Measurements from ENCODE around the gene NSMCE4A. TPM values are rescaled to one million over a fixed set of nuclear protein-coding genes. Genes with fewer than 3 reads are reported as not detected.
"Not testable (repeated sequence)": the region's sequence is repeated elsewhere in the genome, so short reads cannot be mapped to it uniquely, and the experiment has no call there.

The NSMCE4A gene
- 33.3 and 34.1 TPM in 2 replicates for polyA plus RNA-seq (2013)

DNA sequence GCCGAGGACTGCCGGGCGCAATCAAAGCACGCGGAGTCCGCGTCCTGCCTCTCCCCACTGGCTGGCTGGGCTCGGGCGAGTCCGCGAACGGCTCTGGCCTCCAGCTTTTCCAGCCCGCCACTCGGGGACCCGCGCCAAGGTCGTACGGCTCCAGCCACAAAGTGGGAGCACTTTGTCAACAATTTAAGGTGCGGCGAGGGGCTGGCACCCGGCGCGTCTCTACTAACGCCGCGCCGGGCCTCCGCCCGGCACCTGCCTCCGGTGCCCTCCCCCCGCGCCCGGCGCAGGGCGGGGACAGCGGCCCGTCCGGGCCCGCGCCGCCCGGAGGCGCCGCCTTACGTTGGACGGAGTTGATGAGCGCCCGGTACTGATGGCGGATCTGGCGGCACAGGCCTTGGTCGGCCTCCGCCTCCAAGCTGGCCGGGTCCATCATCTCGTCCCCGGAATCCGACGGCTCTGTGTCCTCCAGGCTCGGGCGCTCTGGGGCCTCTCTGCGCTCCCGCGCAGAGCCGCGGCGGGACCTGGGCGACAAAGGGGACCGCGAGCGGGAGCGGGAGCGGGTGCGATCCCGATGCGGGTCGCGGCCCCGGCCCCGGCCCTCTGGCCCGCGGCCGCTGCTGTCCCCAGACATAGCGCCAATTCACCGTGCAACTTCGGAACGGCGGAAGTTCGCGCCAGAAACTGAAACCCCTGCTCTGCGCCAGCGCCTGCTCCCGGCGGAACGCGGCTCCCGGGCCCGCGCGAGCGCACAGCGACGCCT lies at the start of gene NSMCE4A:
Gene NSMCE4A, minus strand, starts transcription at position 683 of the 760 bp plus-strand sequence. Its CDS starts 52 bp downstream, at position 631.
- H3K4me1 ChIP-seq (ENCODE audit: control insufficient read depth in 1 of 2, insufficient read depth in 2 of 2, low read length in 2 of 2): peaks cover 3 to 6% of the 10 kb centered on the region in 2 experiments
- no peak within 1 kb of the TSS for H2AK5ac ChIP-seq (ENCODE audit: low read length)
- peak within 1 kb of the TSS; percentile 91 for H4K8ac ChIP-seq (ENCODE audit: low read depth, low read length)
- H3K79me2 ChIP-seq (ENCODE audit: control insufficient read depth, insufficient read depth, low read length, poor library complexity): peaks cover 3% of the 10 kb centered on the region
- peak within 1 kb of the TSS; percentile 92 for H2AFZ ChIP-seq (ENCODE audit: insufficient read depth, low read length, poor library complexity)
- peak within 1 kb of the TSS; percentile 82 for H3K4me2 ChIP-seq (ENCODE audit: low read length)
- H3K23ac ChIP-seq (ENCODE audit: low read length): no peak within 1 kb of the TSS
- no peak within 1 kb of the TSS for H2BK5ac ChIP-seq (ENCODE audit: low read depth, low read length, poor library complexity)
- WGBS (ENCODE audit: extremely low coverage, insufficient coverage, insufficient read length): no CpG with 5 or more reads among the region's 101 CpGs
- peak within 1 kb of the TSS; percentile 73 for H3K18ac ChIP-seq (ENCODE audit: low read length)
- peaks cover 3% of the 10 kb centered on the region for H3K79me1 ChIP-seq (ENCODE audit: low read length)
- H4K12ac ChIP-seq (ENCODE audit: low read depth, low read length): peak within 1 kb of the TSS; percentile 90
- peak within 1 kb of the TSS; percentile 82 for H3K4me3 ChIP-seq (ENCODE audit: low read depth, low read length)
- peak within 1 kb of the TSS; percentile 39 for H3K4ac ChIP-seq (ENCODE audit: low read depth, low read length)
- peak within 1 kb of the TSS; percentile 75 for H3K14ac ChIP-seq (ENCODE audit: low read length)
- peaks cover 2 to 5% of the 10 kb centered on the region in 2 experiments for H3K36me3 ChIP-seq (ENCODE audit: control insufficient read depth in 1 of 2, insufficient read depth in 2 of 2, low read length in 2 of 2)
- H3K9me3 ChIP-seq (ENCODE audit: insufficient read depth, low read depth, low read length): peaks cover 19% of the 10 kb centered on the region
- H3K27me3 ChIP-seq (ENCODE audit: insufficient read depth, low read length): no peaks in the 10 kb centered on the region
- H3K9ac ChIP-seq (ENCODE audit: low read length): peak within 1 kb of the TSS; percentile 93
- DNase-seq: peak; percentile 60 to 75
- H2BK12ac ChIP-seq (ENCODE audit: low read length): no peak within 1 kb of the TSS
- H2BK120ac ChIP-seq (ENCODE audit: insufficient read depth, low read length, poor library complexity): peak within 1 kb of the TSS; percentile 55
- H4K91ac ChIP-seq (ENCODE audit: low read depth, low read length): peak within 1 kb of the TSS; percentile 73
- peak within 1 kb of the TSS; percentile 73 for H3K27ac ChIP-seq (ENCODE audit: low read depth, low read length)

DNA sequence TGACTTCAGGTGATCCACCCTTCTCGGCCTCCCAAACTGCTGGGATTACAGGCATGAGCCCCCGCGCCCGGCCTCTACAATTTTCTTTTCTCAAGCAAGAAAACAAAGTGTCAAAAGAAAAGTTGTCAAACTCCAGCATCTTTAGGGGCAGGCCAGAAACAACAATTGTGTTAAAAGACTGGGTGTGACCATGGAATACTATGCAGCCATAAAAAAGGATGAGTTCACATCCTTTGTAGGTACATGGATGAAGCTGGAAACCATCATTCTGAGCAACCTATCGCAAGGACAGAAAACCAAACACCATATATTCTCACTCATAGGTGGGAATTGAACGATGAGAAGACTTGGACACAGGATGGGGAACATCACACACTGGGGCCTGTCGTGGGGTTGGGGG lies 48.2 kb upstream of the NSMCE4A start:
- H3K18ac ChIP-seq (ENCODE audit: low read length): not testable (repeated sequence)
- no CpG with 5 or more reads among the region's 7 CpGs for WGBS (ENCODE audit: extremely low coverage, insufficient coverage, insufficient read length)

DNA sequence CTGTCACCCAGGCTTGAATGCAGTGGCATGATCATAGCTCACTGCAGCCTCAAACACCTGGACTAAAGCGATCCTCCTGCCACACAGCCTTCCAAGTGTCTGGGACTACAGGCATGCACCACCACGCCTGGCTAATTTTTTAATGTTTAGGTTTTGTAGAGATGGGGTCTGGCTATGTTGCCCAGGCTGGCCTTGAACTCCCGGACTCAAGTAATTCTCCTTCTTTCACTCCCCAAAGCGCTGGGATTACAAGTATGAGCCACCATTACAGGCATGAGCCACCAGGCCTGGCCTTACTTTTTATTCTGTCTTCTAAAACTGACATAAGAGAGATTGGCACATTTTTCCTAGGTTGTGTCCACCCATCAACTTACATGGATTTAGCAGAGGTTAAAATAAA lies 47.3 kb upstream of the NSMCE4A start:
- Histone ChIP-seq H3K9ac (ENCODE audit: low read length) (no peak overlapping the region), H3K36me3 (ENCODE audit: control insufficient read depth in 1 of 2, insufficient read depth in 2 of 2, low read length in 2 of 2) (no peaks in the 10 kb centered on the region), H3K4me1 (ENCODE audit: control insufficient read depth in 1 of 2, insufficient read depth in 2 of 2, low read length in 2 of 2) (peaks cover 7 to 10% of the 10 kb centered on the region in 2 experiments), H3K14ac (ENCODE audit: low read length) (no peak overlapping the region), H2AK5ac (ENCODE audit: low read length) (no peak overlapping the region), H4K8ac (ENCODE audit: low read depth, low read length) (no peak overlapping the region), H3K4ac (ENCODE audit: low read depth, low read length) (no peak overlapping the region), H4K91ac (ENCODE audit: low read depth, low read length) (no peak overlapping the region), H3K4me3 (ENCODE audit: low read depth, low read length) (no peak overlapping the region), H3K23ac (ENCODE audit: low read length) (no peak overlapping the region), H2BK120ac (ENCODE audit: insufficient read depth, low read length, poor library complexity) (no peak overlapping the region), H3K4me2 (ENCODE audit: low read length) (no peak overlapping the region), H3K18ac (ENCODE audit: low read length) (no peak overlapping the region), H2BK12ac (ENCODE audit: low read length) (no peak overlapping the region), H2BK5ac (ENCODE audit: low read depth, low read length, poor library complexity) (no peak overlapping the region), H3K27me3 (ENCODE audit: insufficient read depth, low read length) (no peaks in the 10 kb centered on the region), H3K27ac (ENCODE audit: low read depth, low read length) (no peak overlapping the region), H4K12ac (ENCODE audit: low read depth, low read length) (no peak overlapping the region), H3K79me2 (ENCODE audit: control insufficient read depth, insufficient read depth, low read length, poor library complexity) (peaks cover 2% of the 10 kb centered on the region), H3K9me3 (ENCODE audit: insufficient read depth, low read depth, low read length) (no peaks in the 10 kb centered on the region), H3K79me1 (ENCODE audit: low read length) (no peaks in the 10 kb centered on the region), H2AFZ (ENCODE audit: insufficient read depth, low read length, poor library complexity) (no peak overlapping the region)
- no peak for DNase-seq
- WGBS (ENCODE audit: extremely low coverage, insufficient coverage, insufficient read length): no CpG with 5 or more reads among the region's 4 CpGs

More for the DNA sequence above, 48.2 kb upstream of the NSMCE4A start:
- H3K4me2 ChIP-seq (ENCODE audit: low read length); H3K79me2 ChIP-seq (ENCODE audit: control insufficient read depth, insufficient read depth, low read length, poor library complexity); H3K4ac ChIP-seq (ENCODE audit: low read depth, low read length); H3K9ac ChIP-seq (ENCODE audit: low read length); H3K27me3 ChIP-seq (ENCODE audit: insufficient read depth, low read length); H3K36me3 ChIP-seq (ENCODE audit: control insufficient read depth in 1 of 2, insufficient read depth in 2 of 2, low read length in 2 of 2); H3K27ac ChIP-seq (ENCODE audit: low read depth, low read length); H4K8ac ChIP-seq (ENCODE audit: low read depth, low read length); H3K9me3 ChIP-seq (ENCODE audit: insufficient read depth, low read depth, low read length); H2AFZ ChIP-seq (ENCODE audit: insufficient read depth, low read length, poor library complexity); H3K4me1 ChIP-seq (ENCODE audit: control insufficient read depth in 1 of 2, insufficient read depth in 2 of 2, low read length in 2 of 2); H4K12ac ChIP-seq (ENCODE audit: low read depth, low read length); H2BK12ac ChIP-seq (ENCODE audit: low read length); H2BK5ac ChIP-seq (ENCODE audit: low read depth, low read length, poor library complexity); H2BK120ac ChIP-seq (ENCODE audit: insufficient read depth, low read length, poor library complexity); DNase-seq; H3K4me3 ChIP-seq (ENCODE audit: low read depth, low read length); H2AK5ac ChIP-seq (ENCODE audit: low read length); H3K79me1 ChIP-seq (ENCODE audit: low read length); H3K14ac ChIP-seq (ENCODE audit: low read length); H3K23ac ChIP-seq (ENCODE audit: low read length); H4K91ac ChIP-seq (ENCODE audit: low read depth, low read length): not testable (repeated sequence)

DNA sequence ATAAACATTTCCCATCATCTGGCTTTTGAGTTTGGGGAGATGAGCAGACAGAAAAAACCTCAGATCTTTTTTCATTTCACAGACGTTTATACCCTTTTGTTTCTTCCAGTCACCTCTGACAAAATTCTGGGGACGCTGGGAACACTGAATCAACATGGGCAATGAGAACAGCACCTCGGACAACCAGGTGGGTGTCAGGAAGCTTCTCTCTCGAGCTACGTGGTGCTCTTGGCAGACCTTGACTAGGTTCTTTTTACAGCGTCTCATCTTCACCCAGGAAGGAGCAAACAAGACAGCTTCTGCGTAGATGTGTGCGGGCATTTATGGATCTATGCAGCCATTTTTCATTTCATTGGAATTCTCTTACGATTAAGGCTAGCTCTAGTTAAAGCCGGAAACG lies 46.8 kb upstream of the NSMCE4A start:
- DNase-seq: no peak
- no peak overlapping the region for H3K18ac ChIP-seq (ENCODE audit: low read length)
- no peak overlapping the region for H3K4me2 ChIP-seq (ENCODE audit: low read length)
- H3K27me3 ChIP-seq (ENCODE audit: insufficient read depth, low read length): no peaks in the 10 kb centered on the region
- no peak overlapping the region for H2BK120ac ChIP-seq (ENCODE audit: insufficient read depth, low read length, poor library complexity)
- H4K8ac ChIP-seq (ENCODE audit: low read depth, low read length): no peak overlapping the region
- H3K23ac ChIP-seq (ENCODE audit: low read length): no peak overlapping the region
- no peak overlapping the region for H2BK12ac ChIP-seq (ENCODE audit: low read length)
- H4K12ac ChIP-seq (ENCODE audit: low read depth, low read length): no peak overlapping the region
- no peak overlapping the region for H2BK5ac ChIP-seq (ENCODE audit: low read depth, low read length, poor library complexity)
- H3K36me3 ChIP-seq (ENCODE audit: control insufficient read depth in 1 of 2, insufficient read depth in 2 of 2, low read length in 2 of 2): no peaks in the 10 kb centered on the region
- no peak overlapping the region for H3K27ac ChIP-seq (ENCODE audit: low read depth, low read length)
- no peak overlapping the region for H3K9ac ChIP-seq (ENCODE audit: low read length)
- no peak overlapping the region for H3K4ac ChIP-seq (ENCODE audit: low read depth, low read length)
- peaks cover 7 to 10% of the 10 kb centered on the region in 2 experiments for H3K4me1 ChIP-seq (ENCODE audit: control insufficient read depth in 1 of 2, insufficient read depth in 2 of 2, low read length in 2 of 2)
- H3K4me3 ChIP-seq (ENCODE audit: low read depth, low read length): no peak overlapping the region
- no peak overlapping the region for H2AFZ ChIP-seq (ENCODE audit: insufficient read depth, low read length, poor library complexity)
- H4K91ac ChIP-seq (ENCODE audit: low read depth, low read length): no peak overlapping the region
- no peak overlapping the region for H3K14ac ChIP-seq (ENCODE audit: low read length)
- H3K79me2 ChIP-seq (ENCODE audit: control insufficient read depth, insufficient read depth, low read length, poor library complexity): peaks cover 2% of the 10 kb centered on the region
- H2AK5ac ChIP-seq (ENCODE audit: low read length): no peak overlapping the region
- H3K9me3 ChIP-seq (ENCODE audit: insufficient read depth, low read depth, low read length): no peaks in the 10 kb centered on the region
- no peaks in the 10 kb centered on the region for H3K79me1 ChIP-seq (ENCODE audit: low read length)
- no CpG with 5 or more reads among the region's 11 CpGs for WGBS (ENCODE audit: extremely low coverage, insufficient coverage, insufficient read length)
